Activated naive CD4-positive, alpha-beta T cell (primary cell): ENCODE measurements around the gene FXYD1.
A peak's percentile ranks its signal among the peaks of the same experiment; 100 is the strongest.
"Not testable (repeated sequence)": the region's sequence is repeated elsewhere in the genome, so short reads cannot be mapped to it uniquely, and the experiment has no call there.

Experiments
- DNase-seq, 4 experiments: peaks; one replicate each; lab custom pipeline; 2025; lab: John Stamatoyannopoulos, UW

Gene FXYD1

GRCh38 chr19:35143231-35143715 lies 4.6 kb downstream of the FXYD1 start, which contains the start of gene FXYD7:
Gene FXYD7, plus strand, starts transcription at chr19:35143255. Its CDS starts 79 bp downstream, at chr19:35143334.
- DNase-seq: no peak

DNA sequence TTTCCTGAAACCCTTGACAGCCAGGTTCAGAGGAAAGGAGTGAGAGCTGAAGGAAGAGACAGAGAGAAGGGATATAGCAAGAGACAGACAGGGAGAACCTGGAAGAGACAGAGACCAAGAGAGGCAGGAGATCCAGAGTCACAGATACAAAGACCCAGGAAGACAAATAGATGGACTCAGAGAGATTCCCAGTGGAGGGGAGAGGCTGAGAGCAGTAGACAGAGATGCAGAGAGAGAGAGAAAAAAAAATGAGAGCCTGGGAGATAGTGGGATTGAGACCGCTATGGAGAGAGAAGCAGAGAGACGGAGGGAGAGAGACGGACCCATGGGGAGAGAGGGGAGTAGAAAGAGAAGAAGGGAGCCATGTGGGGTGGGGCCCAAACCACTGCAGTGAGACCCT lies 5.2 kb downstream of the FXYD1 start:
- DNase-seq: no peak

- no peak for DNase-seq
Measured at GRCh38 chr19:35144259-35144599, 5.6 kb downstream of the FXYD1 start.

- DNase-seq: no peak
Measured at GRCh38 chr19:35144600-35145436, 6.2 kb downstream of the FXYD1 start.

DNA sequence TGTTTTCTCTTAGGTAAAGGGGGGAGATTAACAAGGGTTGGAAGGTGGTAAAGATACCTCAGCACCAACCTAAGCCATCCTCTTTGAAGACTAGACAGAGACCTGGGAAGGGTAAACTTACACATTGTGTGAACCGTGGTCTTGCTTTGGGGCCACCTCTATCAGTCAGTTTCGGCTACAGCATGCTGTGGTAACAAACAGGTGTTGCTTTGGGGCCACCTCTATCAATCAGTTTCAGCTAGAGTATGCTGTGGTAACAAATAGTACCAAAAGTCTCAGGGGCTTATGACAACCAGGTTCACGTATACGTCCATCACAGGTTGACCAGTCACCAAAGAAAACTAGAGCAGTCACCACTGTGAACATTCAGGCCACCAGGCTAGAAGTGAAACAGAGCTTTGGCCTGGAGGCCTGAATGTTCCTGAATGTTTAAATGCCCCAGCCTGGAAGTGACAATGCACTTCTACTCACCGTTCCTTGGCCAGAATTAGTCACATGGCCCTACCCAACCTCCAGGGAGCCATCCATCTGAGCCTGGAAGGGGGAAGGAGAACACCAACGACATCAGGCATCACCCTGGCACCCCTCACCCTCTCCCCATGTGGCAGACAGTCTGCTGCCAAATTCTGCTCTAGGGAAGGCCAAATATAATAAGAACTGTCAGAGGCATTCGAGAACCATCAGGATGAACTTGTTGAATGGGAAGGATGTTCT lies 8.3 kb downstream of the FXYD1 start:
- no peak for DNase-seq

GRCh38 chr19:35149463-35149862 lies 10.8 kb downstream of the FXYD1 start:
- no peak for DNase-seq

- no peak for DNase-seq
Measured at GRCh38 chr19:35150445-35150844, 11.8 kb downstream of the FXYD1 start.

DNA sequence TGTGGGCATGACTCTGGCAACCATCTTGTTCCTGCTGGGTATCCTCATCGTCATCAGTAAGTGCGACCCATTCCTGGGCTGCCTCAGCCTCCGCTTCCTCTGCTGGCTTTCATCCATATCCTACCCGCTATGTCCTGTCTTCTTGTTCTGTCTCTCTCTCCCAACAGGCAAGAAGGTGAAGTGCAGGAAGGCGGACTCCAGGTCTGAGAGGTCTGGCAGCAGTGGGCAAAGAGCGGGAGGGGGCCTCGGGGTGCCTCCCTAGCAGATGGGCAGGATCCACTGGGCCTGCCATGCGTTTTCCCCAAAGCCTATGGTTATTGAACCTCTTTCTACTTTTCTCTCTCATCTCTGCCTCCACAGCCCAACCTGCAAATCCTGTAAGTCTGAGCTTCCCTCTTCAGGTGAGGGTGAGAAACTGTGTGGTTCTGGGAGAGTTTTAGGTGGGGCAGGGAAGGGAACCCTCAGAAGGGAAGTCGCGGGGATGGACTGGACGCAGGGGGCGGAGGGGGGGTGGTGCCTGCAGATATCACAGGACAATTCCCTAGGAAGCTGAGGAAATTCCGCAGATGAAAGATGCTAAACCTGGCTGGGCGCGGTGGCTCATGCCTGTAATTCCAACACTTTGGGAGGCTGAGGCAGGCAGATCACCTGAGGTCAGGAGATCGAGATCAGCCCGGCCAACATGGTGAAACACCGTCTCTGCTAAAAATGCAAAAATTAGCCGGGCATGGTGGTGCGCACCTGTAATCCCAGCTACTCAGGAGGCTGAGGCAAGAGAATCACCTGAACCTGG lies 12.8 kb downstream of the FXYD1 start:
- no peak for DNase-seq

GRCh38 chr19:35153129-35153522 lies 14.5 kb downstream of the FXYD1 start:
- not testable (repeated sequence) for DNase-seq

GRCh38 chr19:35153701-35154524 lies 15.3 kb downstream of the FXYD1 start:
- DNase-seq: peak; percentile 44 to 65 (median 60)

DNA sequence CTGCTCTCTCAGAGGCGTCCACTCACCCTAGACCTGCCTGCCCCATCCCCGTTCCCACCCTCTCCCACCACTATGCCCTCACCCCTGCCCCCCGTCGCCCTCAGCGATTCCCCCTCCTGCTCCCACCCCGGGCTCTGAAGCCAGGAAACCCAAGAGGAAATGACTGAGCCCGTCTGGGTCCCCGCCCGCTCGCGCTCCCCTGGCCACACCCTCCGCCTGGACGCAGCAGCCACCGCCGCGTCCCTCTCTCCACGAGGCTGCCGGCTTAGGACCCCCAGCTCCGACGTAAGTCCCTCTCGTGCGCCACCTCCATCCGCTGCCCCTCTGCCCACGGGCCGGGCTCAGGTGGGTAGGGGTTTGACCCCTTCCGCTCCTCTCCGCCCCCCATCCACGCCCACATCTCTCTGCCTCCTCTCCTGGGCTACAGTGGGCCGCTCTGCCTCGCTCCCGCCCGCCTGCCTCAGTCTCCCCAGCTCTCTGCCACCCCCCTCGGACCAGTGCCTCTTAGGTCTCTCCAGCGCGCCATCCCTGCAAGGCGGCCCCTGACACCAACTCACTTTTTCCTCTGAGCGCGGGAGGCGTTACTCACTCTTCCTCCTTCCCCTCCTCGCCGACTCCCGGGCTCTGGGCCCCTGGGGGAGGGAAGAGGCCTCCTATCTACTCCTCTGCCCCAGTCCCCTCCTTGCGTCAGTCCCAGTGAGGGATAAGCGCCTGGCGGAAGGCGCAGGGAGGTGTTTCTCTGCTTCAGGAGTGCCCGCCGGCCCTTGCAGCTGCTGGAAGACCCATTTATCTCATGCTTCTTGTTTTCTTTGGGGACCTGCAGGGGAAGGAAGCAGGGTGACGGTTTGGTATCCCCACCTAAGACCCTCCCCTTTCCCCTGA lies 16.1 kb downstream of the FXYD1 start, which contains the start of gene FXYD5:
TSS of gene FXYD5 (plus strand) at position 211 of the 882 bp plus-strand sequence. CDS start 816 bp downstream, outside the sequence.
- peak; percentile 43 to 59 (median 52) for DNase-seq

- no peak for DNase-seq
Measured at GRCh38 chr19:35155441-35155840, 16.8 kb downstream of the FXYD1 start.

- DNase-seq: no peak
Measured at GRCh38 chr19:35155981-35156672, 17.5 kb downstream of the FXYD1 start.

DNA sequence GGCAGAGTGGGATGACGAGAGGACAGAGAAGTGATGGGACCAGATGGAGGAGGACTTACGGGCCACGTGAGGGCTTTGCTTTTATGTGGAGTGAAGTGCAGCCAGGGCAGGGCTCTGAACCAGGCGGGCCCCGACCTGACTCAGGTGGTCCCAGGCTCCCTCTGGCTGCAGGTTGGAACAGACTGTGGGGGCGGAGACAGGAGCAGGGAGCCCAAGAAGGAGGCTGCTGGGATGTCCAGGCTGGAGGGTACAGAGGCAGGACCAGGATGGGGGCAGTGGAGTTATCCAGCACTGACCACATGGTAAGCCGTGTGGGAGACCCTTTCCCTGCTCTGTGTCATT lies 18.0 kb downstream of the FXYD1 start:
- no peak for DNase-seq

- no peak for DNase-seq
Measured at GRCh38 chr19:35157431-35157830, 18.8 kb downstream of the FXYD1 start.

DNA sequence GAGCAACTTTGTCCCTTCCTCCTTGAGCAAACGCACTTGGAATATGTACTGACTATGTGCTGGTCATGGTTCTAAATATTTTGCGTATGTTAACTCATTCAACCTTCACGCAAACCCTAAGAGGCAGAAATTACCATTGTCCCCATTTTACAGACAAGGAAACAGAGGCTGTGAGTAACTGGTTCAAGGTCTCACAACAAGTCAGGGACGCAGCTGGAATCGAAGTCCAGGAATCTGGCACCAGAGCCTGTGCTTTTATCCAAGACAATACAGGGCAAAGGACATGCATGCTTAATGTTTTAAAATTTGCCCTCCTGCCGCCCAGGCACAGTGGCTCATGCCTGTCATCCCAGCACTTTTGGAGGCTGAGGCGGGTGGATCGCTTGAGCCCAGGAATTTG lies 21.0 kb downstream of the FXYD1 start:
- DNase-seq: no peak

DNA sequence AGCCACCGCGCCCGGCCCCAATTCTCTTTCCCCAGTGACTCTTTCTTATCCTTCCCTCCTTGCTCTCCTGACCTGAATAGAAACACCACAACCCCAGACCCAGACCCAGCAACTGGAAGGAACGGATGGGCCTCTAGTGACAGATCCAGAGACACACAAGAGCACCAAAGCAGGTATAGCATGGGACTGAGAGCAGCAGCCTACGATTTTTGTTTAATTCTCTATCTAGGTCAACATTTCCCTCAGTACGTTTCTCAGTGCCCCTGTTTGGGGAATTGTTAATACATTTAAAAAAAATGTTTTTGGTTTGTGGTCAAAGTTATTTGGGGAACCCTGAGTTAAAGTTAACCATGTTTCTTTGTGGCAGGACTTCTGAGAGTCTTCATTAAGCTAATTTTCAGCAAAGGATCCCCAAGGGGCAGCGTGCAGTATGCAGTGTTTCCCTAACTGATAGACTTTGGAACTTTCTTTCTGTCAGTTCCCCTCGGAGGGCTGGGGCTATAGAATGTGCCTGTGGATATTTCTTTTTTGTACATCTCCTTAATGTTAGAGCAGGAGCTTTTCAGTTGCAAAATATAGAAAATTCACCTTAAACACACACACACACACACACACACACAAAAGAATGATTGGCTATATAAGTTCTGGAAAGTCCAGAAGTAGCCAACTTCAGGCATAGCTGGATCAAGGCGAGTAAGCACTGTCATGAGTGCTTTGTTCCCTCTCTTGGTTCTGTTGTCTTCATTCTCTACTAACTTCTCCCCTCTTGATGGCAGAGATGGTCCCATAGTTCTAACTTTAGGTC lies 22.2 kb downstream of the FXYD1 start:
- no peak for DNase-seq

DNA sequence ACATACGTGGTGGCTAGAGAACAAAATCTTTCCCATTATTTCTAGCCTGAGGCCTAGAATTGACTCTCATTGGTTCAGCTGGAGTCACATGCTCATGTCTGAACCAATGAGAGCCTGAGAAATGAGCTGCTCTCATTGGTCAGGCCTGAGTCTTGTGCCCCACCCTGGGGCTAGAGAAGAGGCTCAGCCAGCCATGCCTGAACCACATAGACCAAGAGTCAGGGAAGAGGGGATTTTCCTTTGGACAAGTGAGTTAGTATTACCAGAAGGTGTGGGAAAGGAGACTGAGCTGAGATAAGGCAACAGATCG lies 22.8 kb downstream of the FXYD1 start:
- no peak for DNase-seq
